HG02798 (cell line): ENCODE measurements around the gene ENGASE.

Experiments used
- ATAC-seq: cut with Tn5 transposase; IDR thresholded peaks from one replicate; pipeline ENCODE4 v1.9.1; 2021; ENCODE audit warnings: mild to moderate bottlenecking; ENCODE audit not compliant: unreplicated experiment, poor library complexity

The ENGASE gene

GRCh38 chr17:79089720-79090442 is 15.3 kb downstream of the ENGASE start:
- no peak for ATAC-seq

GRCh38 chr17:79090443-79091225 is 16.0 kb downstream of the ENGASE start:
- ATAC-seq, result no peak

GRCh38 chr17:79091226-79091670 is 16.6 kb downstream of the ENGASE start:
- no peak for ATAC-seq

- ATAC-seq, result no peak
These were observed 17.9 kb downstream of the ENGASE start for GRCh38 chr17:79092567-79092966.

- ATAC-seq, result no peak
These were observed 18.6 kb downstream of the ENGASE start for GRCh38 chr17:79093270-79093669.

GRCh38 chr17:79094261-79094660 is 19.6 kb downstream of the ENGASE start:
- no peak for ATAC-seq

- ATAC-seq, result no peak
These were observed 20.9 kb downstream of the ENGASE start for GRCh38 chr17:79095345-79096055.

GRCh38 chr17:79096477-79096876 is 21.9 kb downstream of the ENGASE start:
- ATAC-seq, result no peak

GRCh38 chr17:79097226-79098055 is 22.8 kb downstream of the ENGASE start:
- no peak for ATAC-seq

GRCh38 chr17:79098282-79098867 is 23.8 kb downstream of the ENGASE start:
- no peak for ATAC-seq

GRCh38 chr17:79100405-79100804 is 25.8 kb downstream of the ENGASE start:
- no peak for ATAC-seq

GRCh38 chr17:79101111-79101673 is 26.6 kb downstream of the ENGASE start:
- no peak for ATAC-seq

GRCh38 chr17:79102214-79102613 is 27.6 kb downstream of the ENGASE start:
- no peak for ATAC-seq

- ATAC-seq, result no peak
These were observed 30.4 kb downstream of the ENGASE start for GRCh38 chr17:79104898-79105600.

- no peak for ATAC-seq
These were observed 31.3 kb downstream of the ENGASE start for GRCh38 chr17:79105937-79106336.

GRCh38 chr17:79106958-79107357 is 32.3 kb downstream of the ENGASE start:
- ATAC-seq, result no peak

- no peak for ATAC-seq
These were observed 33.0 kb downstream of the ENGASE start for GRCh38 chr17:79107499-79108231.

- no peak for ATAC-seq
These were observed 33.7 kb downstream of the ENGASE start for GRCh38 chr17:79108232-79108850.
